ENCODE results near the gene UTP11.
"Not testable (repeated sequence)": the region's sequence is repeated elsewhere in the genome, so short reads cannot be mapped to it uniquely, and the experiment has no call there.

The UTP11 gene

DNA sequence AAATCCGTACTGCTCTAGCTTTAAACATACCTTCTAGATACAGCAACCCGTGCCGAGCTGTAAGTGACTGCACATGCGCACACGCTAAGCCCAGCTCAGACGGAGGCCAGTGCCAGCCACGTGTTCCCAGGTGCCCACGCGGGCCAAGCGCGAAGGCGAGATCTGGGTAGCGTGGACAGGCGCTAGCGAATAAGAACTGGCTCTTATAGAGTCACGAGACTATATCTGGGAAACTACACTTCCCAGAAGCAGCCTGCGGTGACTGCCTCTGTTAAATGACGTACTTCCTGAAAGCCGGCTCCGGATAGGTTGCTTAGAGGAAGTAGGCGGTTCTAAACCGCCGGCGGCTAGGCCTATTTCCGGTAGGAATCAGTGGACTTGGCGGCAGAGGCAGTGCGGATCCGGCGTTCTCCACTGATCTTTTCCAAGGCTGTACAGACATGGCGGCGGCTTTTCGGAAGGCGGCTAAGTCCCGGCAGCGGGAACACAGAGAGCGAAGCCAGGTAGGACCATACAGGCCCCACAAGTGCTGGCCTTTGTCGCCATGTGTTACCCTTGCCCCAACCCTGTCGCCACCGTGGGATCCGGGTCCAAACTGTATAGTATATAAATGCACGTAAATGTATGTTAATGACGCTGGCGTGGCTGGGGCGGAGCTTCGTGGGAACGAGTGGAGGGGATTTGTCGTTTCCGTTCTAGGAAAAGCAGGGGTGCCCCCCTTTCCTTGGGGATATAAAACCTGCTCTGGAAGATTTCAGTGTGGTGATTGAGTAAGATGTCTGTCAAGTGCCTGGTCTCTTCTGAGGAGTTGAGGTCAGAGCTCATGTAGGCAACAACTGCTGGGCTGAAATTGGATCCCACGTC lies at the start of gene UTP11:
UTP11 (plus strand) TSS at position 372 of the 864 bp plus-strand sequence; CDS start at position 441, 69 bp downstream.
- DNase-seq = peak; percentile 88

GRCh38 chr1:37964106-37964505 lies 48.4 kb upstream of the UTP11 start:
- DNase-seq = not testable (repeated sequence)

GRCh38 chr1:37965301-37965700 lies 47.2 kb upstream of the UTP11 start:
- no peak for DNase-seq

DNA sequence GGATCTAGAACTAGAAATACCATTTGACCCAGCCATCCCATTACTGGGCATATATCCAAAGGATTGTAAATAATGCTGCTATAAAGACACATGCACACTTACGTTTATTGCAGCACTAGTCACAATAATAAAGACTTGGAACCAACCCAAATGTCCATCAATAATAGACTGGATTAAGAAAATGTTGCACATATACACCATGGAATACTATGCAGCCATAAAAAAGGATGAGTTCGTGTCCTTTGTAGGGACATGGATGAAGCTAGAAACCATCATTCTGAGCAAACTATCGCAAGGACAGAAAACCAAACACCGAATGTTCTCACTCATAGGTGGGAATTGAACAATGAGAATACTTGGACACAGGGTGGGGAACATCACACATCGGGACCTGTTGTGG lies 38.9 kb upstream of the UTP11 start:
- DNase-seq = not testable (repeated sequence)

GRCh38 chr1:37974567-37974966 lies 38.0 kb upstream of the UTP11 start:
- no peak for DNase-seq

DNA sequence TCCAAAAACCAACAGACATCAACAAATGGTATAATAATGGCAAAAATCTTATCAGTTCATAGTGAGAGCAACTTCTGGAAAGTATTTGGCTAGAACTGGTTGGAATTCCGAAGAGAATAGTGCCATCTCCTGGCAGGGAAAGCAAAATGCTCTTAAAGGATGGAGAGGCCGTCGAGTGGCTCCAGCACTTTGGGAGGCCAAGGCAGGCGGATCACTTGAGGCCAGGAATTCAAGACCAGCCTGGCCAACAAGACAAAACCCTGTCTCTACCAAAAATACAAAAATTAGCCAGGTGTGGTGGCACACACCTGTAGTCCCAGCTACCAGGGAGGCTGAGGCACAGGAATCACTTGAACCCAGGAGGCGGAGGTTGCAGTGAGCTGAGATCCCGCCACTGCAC lies 37.5 kb upstream of the UTP11 start:
- DNase-seq = not testable (repeated sequence)

- no peak for DNase-seq
Measured at GRCh38 chr1:37978541-37978940, 34.0 kb upstream of the UTP11 start.

DNA sequence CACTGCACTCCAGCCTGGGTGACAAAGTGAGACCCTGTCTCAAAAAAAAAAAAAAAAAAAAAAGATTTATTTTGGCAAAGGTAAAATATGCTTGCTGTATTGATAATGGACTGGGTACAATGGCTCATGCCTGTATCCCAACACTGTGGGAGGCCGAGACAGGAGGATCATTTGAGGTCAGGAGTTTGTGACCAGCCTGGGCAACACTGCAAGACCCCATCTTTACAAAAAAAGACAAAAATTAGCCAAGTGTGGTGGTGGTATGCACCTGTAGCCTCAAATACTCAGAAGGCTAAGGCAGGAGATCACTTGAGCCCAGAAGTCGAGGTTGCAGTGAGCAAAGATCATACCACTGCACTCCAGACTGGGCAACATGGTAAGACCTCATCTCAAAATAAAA lies 29.0 kb upstream of the UTP11 start:
- no peak for DNase-seq

GRCh38 chr1:37987679-37988078 lies 24.9 kb upstream of the UTP11 start:
- no peak for DNase-seq

DNA sequence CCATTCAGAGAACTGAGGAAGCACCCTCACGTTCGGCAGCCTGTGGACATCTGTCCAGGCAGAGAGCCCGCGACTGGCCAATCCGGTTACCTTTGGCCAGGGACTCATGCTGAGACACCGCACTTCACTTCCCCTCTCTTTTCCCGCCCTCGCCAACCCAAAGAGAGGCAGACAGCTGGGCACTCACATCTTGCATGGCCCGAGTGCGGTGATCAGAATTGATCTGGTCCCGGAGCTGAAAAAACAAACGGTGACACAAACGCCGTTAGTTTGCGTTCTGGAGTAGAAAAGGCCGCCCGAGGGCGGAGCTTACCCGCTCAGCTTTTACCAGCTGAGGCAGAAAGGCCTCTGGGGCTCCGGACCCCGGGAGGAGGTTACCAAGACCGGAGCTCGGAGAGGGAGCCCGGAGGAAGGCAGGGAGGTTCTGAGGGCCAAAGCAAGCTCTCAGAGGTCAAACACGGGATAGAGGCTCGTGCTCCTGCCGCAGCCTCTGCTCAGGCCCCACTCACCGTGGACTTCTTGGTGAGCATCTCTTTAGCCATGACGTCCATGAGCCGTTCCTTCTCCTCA lies 23.1 kb upstream of the UTP11 start:
- DNase-seq = peak; percentile 58

GRCh38 chr1:37994886-37995566 lies 17.5 kb upstream of the UTP11 start:
- DNase-seq = no peak

GRCh38 chr1:37995751-37996345 lies 16.7 kb upstream of the UTP11 start:
- DNase-seq = no peak

DNA sequence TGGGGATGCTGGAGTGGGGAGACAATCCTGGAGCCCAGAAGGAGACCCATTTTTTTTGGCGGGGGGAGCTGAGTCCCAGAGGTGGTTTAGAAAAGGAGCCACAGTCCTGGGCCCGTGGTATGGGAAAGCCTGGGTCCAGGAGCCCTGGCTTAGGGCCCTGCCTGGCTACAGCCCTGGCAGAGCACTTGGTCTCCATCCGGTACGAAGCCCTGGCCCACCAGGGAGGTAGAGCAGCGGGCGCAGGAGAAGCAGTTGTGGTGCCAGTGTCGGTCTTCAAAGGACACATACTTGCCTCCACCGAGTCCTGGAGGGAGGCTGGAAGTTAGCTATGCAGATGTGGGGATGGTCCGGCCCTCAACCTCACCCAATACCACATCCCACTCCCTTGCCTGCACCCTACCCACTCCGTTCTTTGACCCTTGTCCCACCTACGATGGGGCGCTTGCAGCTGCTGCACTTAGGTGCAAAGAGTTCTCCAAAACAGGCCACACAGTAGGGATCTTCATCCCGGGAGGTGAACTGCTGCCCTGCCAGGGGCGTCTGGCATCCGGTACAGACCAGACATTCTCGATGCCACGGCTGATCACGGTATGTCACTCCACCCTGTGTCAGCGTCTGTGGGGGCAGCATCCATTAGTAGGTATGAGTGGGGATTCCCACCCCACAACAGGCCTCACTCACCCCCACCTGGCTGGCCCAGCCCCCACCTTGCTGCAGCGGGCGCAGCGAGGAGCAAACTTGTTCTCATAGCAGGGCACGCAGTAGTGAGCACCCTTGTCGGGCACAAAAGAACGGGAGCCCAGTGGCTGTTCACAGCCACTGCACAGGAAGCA lies 15.1 kb upstream of the UTP11 start:
- DNase-seq = no peak

GRCh38 chr1:37998089-37998808 lies 14.3 kb upstream of the UTP11 start:
- no peak for DNase-seq

DNA sequence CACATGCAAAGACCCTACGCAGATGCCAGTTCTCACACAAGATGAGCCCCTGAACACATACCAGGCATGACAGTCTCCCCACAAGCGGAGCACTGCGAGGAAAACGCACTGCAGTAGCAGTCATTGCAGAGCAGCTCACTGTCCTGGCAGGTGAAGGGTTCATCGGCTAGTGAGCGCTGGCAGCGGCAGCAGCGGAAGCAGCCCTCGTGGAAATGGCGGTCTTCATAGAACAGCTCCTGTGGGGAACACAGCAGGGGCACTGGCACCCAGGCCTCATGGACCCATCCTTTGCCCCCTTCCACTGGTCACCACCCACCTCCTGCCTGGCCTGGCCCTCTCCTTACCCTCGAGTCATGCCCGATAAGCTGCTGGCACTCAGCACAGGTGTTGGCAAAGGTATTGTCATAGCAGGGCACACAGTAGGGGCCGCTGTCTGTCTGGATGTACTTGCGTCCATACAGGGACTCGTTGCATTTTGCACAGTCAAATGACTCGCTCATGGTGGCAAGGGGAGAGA lies 13.6 kb upstream of the UTP11 start:
- no peak for DNase-seq

GRCh38 chr1:37999430-38000232 lies 12.9 kb upstream of the UTP11 start:
- DNase-seq = no peak

DNA sequence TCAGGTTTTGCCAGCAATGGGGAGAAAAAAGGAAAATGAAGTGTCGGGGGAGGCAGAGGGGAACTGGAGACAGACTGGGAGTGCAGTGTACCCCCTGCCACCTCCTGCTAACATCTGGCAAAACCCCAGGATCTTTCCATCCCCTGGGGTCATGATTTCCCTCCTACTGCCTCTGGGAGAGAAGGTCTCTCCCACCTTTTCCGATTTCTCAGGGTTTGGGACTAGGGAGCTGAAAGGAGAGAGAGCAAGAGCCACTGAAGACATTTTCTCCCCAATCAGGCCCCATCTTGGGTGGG lies 12.4 kb upstream of the UTP11 start:
- DNase-seq = no peak

DNA sequence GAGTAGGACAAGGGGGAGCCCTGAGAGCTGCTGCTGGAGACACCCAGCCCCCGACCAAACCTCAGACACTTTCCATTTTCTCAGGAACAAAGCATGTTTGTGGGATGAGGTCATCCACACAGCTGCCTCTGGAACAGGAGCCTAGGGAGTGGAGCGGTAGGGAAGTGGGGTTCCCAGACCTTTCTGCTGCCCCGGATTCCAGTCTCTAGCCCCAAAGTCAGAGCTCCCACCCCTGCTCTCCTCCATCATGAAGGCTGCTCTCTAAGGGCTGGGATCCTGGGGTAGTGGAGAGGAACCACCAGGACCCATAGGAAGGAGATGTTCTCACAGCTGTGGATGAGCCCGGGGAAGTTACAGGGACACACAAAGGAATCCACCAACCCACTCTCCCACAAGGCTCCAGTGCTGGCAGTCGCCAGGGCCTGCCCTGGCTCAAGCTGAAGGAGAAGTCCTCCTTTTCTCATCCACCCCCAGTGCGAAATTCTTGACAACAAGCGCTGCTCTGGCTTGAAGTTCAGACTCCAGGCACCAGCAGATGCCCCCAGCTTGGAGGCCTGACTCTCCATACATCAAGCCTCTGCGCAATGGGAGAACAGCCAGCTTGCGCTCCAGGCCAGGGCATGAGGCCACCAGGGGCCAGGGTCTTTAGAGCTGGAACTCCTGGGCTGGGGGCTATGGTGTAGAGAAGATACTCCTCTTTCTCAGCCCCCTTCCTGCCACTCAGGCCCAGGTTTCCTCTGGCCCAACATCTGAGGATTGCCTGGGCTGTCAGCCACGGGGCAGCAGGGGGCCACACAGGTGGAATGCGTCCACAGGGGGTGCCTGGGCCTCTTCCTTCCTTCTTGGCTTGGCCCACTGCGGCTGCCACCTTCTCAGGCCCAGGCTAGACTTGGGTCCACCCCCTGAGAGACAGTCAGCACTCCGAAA lies 11.7 kb upstream of the UTP11 start:
- DNase-seq = no peak

Measured in stimulated activated CD8-positive, alpha-beta memory T cell treated with anti-CD3 and anti-CD28 coated beads, Interleukin-4, amount 100 ng/mL, for 48 hours (primary cell).